Measurements from ENCODE around the gene MCOLN2.

- TF ChIP-seq, protein P1, sequence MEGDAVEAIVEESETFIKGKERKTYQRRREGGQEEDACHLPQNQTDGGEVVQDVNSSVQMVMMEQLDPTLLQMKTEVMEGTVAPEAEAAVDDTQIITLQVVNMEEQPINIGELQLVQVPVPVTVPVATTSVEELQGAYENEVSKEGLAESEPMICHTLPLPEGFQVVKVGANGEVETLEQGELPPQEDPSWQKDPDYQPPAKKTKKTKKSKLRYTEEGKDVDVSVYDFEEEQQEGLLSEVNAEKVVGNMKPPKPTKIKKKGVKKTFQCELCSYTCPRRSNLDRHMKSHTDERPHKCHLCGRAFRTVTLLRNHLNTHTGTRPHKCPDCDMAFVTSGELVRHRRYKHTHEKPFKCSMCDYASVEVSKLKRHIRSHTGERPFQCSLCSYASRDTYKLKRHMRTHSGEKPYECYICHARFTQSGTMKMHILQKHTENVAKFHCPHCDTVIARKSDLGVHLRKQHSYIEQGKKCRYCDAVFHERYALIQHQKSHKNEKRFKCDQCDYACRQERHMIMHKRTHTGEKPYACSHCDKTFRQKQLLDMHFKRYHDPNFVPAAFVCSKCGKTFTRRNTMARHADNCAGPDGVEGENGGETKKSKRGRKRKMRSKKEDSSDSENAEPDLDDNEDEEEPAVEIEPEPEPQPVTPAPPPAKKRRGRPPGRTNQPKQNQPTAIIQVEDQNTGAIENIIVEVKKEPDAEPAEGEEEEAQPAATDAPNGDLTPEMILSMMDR (IDR thresholded peaks at IDR 0.05): no peak
- no peak for TF ChIP-seq POLR2A (IDR thresholded peaks at IDR 0.05)
These were observed 100.6 kb downstream of the MCOLN2 start for GRCh38 chr1:84896279-84896678.
